ENCODE results near the gene ZNF785. TPM values are rescaled to one million over a fixed set of nuclear protein-coding genes. Genes with fewer than 3 reads are reported as not detected.
A peak's percentile ranks its signal among the peaks of the same experiment; 100 is the strongest.
"Not testable (repeated sequence)": the region's sequence is repeated elsewhere in the genome, so short reads cannot be mapped to it uniquely, and the experiment has no call there.

ZNF785 gene
- total RNA-seq, 1 experiment from 2014 or later, result 5.4 TPM

DNA sequence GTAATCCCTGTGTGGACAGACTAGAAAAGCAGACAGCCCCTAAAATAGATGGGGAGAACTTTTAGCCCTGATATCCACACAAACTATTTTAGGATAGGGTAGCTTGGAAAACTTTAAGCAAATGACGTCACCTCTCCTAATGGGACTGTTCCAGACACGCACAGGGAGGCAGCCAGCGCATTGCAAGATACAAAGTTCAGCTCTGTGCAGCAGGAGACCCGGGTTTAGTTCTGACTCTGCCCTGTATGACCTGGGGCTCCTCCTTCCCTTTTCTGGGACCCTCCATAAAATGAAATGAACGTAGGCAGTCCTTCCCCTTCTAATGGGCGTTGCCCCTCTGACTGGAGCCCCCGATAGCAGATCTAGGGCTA lies 18.4 kb upstream of the ZNF785 start:
- no peak for DNase-seq (ENCODE audit: low read depth)

DNA sequence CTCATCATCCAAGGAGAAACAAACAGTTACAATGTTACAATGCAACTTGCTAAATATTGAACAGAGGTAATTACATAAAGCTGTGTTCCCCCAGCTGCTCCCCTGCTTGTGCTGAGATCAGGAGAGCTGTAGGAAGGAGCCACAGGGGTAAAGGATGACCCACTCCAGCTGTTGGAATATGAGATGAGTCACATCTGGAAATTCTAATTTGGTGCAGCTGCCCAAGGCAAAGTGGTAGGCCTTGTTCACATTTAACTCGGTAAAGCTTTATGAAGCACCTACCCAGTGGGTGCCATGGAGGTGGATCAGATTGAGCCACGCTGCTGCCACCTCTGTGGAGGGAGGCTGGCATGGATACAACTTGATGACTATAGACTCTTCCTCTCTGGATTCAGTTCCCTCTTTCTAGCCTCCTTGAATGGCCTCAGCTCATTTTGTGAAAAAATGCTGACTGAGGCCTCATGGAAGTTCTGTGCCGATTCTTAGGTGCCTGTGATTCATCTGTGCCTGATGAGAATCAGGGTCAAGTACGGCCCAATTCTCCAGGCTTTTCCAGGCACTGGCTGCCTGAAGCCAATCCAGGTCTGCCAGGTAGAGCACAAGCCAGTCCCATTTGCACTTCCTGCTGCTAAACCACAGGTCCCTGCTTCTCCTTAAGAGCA lies 17.2 kb upstream of the ZNF785 start:
- DNase-seq (ENCODE audit: low read depth), result no peak

DNA sequence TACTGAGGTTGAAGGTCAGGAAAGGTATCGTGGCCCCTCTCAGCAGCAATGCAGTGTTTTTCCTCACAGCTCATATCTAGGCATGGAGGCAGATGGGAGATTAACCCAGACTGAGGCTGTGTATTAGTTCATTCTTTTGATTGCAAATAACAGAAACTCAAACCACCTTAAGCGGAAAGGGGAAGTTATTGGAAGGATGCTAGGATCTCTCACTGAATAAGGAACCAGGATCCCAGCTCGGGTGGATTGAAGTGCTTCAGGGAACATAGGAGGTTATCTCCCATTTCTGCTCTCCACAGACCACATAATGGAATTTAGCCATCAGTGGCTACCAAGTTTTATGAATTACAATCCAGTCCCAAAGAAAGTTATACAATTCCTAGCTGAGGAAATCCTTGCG lies 16.5 kb upstream of the ZNF785 start:
- no peak for DNase-seq (ENCODE audit: low read depth)

DNA sequence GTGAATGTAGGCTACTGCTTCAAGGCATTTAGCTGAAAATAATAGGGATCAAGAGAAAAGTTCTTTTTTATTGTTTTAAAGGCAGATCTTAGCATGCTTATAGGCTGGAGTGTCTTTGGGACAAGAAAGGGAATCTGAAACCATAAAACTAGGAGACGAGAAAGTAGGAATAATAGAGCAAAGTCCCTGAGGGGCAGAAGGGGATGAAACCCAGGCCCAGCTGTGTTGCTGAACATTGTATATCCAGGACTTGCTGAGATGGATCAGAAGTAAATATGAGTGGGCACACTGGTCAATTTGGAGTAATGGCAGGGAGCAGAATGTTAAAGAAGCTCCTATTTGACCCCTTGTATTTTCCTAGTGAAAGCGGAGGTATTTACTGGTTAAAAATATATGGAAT lies 15.4 kb upstream of the ZNF785 start:
- no peak for DNase-seq (ENCODE audit: low read depth)

DNA sequence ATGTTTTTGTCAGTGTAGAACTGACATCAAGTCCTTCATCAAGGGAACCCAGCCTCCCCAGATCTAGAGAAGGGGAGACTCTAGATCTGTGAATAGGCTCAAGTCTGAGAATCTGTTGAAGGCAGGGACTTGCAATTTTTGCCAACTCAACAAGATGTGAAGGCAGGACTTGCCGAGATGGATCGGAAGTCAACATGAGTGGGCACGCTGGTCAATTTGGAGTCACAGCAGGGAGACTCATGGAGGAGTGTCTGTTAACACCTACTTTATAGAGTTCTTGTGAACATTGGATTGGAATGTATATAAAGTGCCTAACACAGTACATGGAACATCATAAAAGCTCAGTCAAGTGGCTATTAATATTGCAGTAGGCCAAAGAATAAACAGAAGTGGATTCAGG lies 14.7 kb upstream of the ZNF785 start:
- no peak for DNase-seq (ENCODE audit: low read depth)

DNA sequence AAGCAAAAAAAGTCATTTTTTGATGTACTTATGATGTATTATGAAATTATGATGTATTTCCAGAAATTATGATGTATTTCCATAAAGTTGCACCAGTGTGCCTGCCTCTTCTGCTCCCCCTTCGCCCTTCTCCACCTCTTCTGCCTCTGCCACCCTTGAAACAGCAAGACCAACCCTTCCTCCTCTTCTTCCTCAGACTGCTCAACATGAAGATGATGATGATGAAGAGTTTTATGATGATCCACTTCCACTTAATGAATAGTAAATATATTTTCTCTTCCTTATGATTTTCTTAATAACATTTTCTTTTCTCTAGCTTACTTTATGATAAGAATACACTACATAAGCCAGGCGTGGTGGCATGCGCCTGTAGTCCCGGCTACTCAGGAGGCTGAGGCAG lies 7.4 kb upstream of the ZNF785 start:
- no peak for DNase-seq (ENCODE audit: low read depth)

DNA sequence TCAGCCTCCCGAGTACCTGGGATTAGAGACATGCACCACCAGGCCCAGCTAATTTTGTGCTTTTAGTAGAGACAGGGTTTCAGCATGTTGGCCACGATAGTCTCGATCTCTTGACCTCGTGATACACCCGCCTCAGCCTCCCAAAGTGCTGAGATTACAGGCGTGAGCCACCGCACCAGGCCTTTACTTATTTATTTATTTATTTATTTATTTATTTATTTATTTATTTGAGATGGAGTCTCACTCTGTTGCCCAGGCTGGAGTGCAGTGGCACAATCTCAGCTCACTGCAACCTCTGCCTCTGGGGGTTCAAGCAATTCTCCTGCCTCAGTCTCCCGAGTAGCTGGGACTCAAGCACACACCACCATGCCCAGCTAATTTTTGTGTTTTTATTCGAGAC lies 5.4 kb upstream of the ZNF785 start:
- DNase-seq (ENCODE audit: low read depth), result not testable (repeated sequence)

DNA sequence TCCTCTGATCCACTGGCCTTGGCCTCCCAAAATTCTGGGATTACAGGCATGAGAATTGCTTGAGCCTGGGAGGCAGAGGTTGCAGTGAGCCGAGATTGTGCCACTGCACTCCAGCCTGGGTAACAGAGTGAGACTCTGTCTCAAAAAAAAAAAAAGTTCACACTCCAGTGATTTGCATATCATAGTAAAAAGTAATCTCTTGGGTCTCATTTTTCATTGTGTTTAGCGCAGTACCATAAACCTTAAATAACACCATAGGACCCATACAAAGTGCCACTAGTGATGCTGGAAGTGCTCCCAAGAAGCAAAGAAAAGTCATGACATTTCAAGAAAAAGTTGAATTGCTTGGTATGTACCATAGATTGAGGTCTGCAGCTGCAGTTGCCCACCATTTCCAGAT lies 4.1 kb upstream of the ZNF785 start:
- not testable (repeated sequence) for DNase-seq (ENCODE audit: low read depth)

DNA sequence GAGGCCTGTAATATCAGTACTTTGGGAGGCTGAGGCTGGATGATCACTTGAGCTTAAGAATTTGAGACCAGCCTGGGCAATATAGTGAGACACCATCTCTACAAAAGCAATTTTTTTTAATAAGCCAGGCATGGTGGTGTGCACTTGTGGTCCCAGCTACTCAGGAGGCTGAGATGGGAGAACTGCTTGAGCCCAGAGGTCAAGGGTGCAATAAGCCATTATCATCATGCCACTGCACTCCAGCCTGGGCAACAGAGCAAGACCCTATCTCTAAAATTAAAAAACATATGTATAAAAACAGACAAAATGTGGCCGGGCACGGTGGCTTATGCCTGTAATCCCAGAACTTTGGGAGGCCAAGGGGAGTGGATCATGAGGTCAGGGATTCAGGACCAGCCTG lies 3.2 kb upstream of the ZNF785 start:
- no peak for DNase-seq (ENCODE audit: low read depth)

DNA sequence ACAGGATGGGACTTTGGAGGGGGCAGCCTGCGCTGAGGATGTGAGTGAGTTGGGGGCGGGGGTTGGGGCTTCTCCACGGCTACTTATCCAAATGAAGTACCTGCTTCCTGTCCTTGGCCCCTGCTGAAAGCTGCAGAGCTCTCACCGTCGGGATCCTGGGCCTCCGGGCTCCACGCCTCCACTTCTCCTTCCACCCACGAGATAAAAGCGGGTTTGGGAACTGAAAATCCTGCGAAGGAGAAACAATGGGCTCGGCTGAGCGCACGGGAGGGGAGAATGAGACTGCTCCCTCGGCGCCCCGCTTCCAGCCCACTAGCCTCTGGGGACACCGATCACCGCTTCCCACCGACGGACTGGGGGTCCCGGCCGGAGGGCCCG lies 486 bp downstream of the ZNF785 start:
- no peak for DNase-seq (ENCODE audit: low read depth)

DNA sequence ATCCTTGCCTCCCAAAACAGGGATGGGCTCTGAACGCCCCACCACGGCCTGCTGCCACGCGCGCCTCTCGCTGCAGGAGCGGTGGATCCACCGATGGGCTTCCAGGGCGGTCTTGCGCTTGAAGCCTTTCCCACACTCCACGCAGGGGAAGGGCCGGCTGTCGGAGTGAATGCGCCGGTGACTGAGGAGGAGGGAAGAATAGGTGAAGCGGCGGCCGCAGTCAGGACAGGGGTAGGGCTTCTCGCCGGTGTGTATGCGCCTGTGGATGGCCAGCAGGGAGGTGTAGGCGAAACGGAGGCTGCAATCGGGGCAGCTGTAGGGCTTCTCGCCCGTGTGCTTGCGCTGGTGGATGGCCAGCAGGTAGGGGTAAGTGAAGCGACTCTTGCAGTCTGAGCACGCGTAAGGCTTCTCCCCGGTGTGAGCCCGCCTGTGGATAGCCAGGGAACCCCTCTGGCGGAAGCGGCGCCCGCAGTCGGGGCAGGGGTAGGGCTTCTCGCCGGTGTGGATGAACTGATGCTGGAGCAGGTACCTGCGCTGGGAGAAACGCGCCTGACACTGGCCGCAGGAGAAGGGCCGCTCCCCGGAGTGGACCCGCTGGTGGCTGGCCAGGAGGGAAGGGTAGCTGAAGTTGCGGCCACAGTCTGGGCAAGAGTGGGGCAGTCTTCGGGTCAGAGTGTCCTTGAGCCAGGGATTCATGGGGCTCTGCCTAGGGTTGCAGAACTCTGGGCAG lies 2.7 kb downstream of the ZNF785 start:
- no peak for DNase-seq (ENCODE audit: low read depth)

DNA sequence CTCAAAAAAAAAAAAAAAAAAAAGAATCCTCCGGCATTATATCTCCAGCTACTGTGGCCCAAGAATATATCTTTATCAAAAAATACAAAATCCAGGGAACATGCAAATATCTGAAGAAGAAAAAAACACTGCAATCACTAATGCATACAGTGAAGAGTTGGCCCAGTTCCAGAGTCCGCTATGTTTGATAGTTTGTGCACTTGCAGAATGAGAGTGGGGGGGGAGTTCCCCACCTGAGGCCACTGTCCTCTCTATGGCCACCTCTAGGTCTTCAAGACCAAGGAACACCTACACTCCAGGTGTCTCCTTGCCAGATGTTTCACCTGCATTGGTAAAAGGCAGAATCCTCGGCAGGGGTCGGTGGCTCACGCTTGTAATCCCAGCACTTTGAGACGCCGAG lies 4.0 kb downstream of the ZNF785 start:
- DNase-seq (ENCODE audit: low read depth), result no peak

DNA sequence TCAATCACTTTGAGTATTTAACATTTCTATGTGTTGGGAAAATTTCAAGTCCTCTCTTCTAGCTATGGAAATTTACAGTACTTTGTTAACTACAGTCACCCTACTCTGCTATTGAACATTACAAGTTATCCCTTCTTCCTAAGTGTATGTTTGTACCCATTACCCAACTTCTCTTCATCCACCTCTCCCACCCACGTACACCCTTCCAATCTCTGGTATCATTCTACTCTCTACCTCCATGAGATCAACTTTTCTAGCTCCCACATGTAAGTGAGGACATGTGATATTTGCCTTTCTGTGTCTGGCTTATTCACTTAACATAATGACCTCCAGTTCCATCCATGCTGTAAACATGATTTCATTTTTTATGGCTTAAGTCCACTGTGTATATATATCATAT lies 10.8 kb downstream of the ZNF785 start:
- no peak for DNase-seq (ENCODE audit: low read depth)

DNA sequence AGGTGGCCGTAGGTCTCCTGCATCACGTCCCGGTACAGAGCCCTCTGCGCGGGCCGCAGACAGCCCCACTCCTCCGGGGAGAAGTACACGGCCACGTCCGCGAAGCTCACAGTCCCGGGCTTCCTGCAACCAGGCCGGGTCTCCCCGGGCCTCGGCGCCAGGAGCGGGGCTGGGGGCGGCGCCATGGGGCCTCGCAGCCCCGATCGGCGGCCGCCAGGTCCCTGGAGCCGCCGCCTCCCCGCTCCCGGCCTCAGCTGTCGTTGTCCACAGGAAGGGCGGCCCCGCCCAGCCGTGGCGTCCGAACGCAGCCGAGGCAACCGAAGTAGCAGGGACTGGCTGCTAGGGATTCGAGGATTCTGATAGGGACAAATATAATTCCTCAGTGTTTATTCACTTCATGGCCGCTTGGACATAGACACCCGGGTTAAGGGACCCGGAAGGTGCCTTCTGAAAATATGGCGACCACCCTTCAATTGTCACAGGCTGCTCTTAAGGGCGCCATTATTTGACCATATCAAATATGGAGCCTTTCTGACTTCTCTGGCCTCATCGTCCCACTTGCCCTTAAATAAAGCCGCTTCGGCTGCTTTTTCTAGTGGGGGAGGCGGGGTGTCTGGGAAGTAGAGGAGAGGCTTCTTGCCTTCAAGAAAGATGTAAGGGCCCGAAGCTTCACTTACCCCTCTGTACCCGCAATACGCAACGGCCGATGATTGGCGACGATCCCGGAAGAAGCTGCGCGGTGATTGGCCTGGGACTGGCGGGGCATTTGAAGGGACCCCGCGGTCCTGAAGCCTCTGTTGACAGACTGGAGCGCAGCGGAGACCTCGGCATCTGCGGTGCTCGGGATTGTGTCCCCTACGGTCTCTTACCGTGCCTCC lies 13.8 kb downstream of the ZNF785 start, which contains the start of gene ZNF688:
Gene ZNF688, minus strand, starts transcription at position 270 of the 878 bp plus-strand sequence. Its CDS starts 85 bp downstream, at position 185.
- DNase-seq (ENCODE audit: low read depth), result peak; percentile 98

DNA sequence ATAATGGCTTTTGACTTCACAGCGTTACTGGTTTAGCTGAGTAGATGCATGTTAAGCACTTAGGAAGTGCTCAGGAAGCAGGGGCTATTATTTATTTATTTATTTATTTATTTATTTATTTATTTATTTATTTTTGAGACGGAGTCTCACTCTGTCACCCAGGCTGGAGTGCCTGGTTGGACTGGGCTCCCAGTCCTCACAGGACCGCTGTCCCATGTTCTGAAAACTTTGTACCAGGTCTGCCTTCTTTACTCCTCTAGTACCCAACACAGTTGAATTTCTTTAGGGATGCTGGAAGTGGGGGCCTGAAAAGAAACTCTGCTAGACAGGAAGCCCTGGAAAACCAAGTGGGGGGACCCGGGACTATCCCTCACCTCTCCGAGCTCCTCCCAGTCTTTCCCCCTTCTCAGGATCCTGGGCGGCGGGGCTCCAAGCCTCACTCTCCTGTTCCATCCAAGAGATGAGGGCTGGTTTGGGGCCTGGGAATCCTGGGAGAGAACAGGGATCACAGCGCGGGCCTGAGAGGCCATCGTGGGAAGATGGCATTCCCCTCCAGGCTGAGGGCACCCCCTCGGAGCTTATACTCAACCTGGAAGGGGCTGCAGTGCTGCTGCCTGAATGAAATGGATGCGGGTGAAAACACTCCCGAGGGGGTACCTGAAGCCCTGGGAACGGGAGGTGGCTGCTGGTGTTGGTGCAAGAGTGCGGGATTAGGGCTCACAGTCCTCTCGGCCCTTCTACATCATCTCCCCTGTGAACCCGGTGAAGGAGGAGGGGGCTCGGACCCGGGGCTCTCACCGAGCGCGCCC lies 14.7 kb downstream of the ZNF785 start:
- no peak for DNase-seq (ENCODE audit: low read depth)

DNA sequence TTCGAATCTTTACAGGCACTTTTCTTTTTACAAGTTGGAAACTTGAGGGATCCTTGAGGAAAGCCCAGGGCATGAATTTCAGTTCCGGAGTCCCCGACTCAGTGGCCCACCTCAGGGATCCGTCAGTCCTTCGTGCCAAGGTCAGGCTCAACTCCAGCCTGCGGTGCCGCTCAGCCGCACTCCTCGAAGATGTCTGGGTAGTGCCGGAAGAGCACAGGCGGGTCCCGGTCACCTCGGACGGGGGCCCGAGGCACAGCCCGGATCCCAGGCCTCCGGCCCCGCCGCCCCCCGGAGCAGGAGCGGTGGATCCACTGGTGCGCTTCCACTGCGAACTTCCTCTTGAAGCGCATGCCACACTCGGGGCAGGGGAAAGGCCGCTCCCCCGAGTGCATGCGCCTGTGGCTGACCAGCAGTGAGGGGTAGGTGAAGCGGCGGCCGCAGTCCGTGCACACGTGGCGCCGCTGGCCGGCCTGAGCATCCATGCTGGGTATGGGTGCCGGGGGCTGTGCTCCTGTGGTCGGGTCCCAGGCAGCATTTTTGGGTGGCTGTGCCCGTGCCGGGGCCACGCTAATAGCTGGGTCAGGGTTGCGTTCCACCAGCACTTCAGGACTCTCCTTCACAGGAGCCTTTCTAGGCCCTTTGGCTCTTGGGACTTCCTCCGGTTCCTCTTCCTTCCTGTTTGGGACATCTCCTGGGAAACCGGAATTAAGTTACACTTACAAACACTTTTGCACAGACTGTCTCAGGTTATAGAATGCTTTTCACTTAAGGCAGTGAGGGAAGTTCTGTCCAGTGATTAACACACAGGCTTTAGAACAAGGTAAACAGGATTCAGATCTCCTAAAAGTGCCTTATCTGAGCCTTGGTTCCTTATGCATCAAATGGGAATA lies 15.5 kb downstream of the ZNF785 start:
- no peak for DNase-seq (ENCODE audit: low read depth)

DNA sequence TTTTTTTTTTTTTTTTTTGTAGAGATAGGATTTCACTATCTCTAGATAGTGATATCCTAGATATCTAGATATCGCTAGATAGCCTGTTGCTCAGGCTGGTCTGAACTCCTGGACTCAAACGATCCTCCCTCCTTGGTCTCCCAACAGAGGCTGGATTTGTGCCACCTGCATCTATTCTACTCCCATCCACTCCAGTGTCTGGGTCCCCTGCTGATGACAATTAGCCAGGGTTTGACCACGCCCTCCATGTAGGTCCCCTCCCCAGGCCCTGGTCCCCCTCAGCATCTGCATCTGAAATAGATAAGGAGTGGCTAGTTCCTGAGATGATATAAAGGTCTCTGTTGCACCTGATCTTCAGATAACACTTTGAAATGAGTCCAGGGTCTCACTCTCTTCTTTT lies 16.2 kb downstream of the ZNF785 start:
- no peak for DNase-seq (ENCODE audit: low read depth)

DNA sequence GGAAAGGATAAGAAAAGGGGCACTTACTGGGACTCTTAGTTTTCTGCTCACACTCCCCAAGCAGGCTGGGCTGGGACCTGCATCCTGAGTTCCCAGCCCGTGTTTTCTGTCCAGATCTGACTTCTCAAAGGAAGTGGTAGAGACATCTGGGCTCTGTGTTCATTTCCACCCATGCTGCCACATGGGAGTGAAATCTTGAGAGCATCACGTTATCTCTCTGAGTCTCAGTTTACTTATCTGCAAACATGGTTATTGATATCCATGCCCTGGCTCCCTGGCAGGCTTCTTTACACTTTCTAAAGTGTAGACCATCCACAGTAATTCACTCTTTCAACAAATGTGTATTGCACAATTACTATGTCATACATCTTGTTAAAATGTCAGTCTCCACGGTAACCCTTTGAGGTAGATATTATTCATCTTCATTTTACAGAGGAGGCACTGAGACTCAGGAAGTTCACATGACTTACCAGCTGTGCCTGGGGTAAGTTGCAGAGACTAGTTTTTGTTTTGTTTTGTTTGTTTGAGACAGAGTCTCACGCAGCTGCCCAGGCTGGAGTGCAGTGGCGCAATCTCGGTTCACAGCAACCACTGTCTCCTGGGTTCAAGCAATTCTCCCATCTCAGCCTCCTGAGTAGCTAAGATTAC lies 17.4 kb downstream of the ZNF785 start:
- peak; percentile 69 for DNase-seq (ENCODE audit: low read depth)

DNA sequence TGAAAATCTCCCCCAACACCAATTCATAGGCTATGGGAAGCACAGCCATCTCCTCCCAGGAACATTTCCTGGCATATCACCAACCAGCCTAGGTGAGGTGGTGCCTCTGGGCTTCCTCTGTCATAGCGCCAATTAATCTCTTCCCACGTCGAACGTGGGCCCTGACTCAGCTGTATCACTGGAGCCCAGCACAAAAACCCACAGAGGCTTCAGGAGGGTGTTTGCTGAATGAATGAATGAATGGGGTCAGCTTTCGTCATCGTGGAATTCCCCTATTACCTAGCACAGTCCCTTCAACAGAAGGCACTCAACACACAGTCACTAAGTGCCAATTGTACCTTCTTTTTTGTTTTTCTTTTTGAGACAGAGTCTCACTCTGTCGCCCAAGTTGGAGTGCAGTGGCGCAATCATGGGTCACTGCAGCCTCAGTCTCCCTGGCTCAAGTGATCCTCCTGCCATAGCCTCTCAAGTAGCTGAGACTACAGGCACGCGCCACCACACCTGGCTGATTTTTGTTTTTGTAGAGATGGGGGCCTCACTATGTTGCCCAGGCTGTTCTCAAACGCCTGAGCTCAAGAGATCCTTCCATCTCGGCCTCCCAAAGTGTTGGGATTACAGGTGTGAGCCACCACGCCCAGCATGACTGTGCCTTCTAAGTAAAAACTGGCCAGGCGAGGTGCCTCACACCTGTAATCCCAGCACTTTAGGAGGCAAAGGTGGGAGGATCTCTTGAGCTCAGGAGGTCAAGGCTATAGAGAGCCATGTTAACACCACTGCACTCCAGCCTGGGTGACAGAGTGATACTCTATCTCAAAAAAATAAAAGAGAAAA lies 18.1 kb downstream of the ZNF785 start:
- DNase-seq (ENCODE audit: low read depth), result peak; percentile 15

Data from HT1080 (cell line).